GM12891 (cell line): ENCODE data around the gene ASMTL.

Experiments used
- PAX5 ChIP-seq: IDR thresholded peaks from 2 replicates; pipeline ENCODE4 v1.6.1; 2011; ENCODE audit warnings: low read length, moderate library complexity, mild to moderate bottlenecking; ENCODE audit not compliant: insufficient read depth, severe bottlenecking
- POLR2A ChIP-seq: IDR thresholded peaks from 2 replicates; pipeline ENCODE4 v1.6.1; 2011; ENCODE audit warnings: low read depth, low read length, control low read depth
- POLR2AphosphoS5 ChIP-seq: IDR thresholded peaks from 2 replicates; pipeline ENCODE4 v1.6.1; 2011; ENCODE audit warnings: low read depth, low read length, control low read depth
- POU2F2 ChIP-seq: IDR thresholded peaks from 2 replicates; pipeline ENCODE4 v1.6.1; 2011; ENCODE audit warnings: low read depth, mild to moderate bottlenecking, control low read depth, low read length, moderate library complexity
- SPI1 ChIP-seq: IDR thresholded peaks from 2 replicates; pipeline ENCODE4 v1.6.1; 2011; ENCODE audit warnings: low read depth, low read length, control low read depth
- TAF1 ChIP-seq: IDR thresholded peaks from 2 replicates; pipeline ENCODE4 v1.6.1; 2011; ENCODE audit warnings: low read depth, low read length, control low read depth

GRCh38 chrX:1465286-1466231 lies 12.8 kb upstream of the ASMTL start:
- no peak for TF ChIP-seq POLR2AphosphoS5
- TF ChIP-seq SPI1 = no peak
- no peak for TF ChIP-seq POLR2A
- TF ChIP-seq TAF1 = no peak
- TF ChIP-seq POU2F2 = no peak
- no peak for TF ChIP-seq PAX5
